Measurements from ENCODE around the gene GATA5. TPM values are rescaled to one million over a fixed set of nuclear protein-coding genes. Genes with fewer than 3 reads are reported as not detected.

GATA5 gene, protein sequence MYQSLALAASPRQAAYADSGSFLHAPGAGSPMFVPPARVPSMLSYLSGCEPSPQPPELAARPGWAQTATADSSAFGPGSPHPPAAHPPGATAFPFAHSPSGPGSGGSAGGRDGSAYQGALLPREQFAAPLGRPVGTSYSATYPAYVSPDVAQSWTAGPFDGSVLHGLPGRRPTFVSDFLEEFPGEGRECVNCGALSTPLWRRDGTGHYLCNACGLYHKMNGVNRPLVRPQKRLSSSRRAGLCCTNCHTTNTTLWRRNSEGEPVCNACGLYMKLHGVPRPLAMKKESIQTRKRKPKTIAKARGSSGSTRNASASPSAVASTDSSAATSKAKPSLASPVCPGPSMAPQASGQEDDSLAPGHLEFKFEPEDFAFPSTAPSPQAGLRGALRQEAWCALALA
- polyA plus RNA-seq, result under 1 TPM; 0.01 to 0.04 TPM

DNA sequence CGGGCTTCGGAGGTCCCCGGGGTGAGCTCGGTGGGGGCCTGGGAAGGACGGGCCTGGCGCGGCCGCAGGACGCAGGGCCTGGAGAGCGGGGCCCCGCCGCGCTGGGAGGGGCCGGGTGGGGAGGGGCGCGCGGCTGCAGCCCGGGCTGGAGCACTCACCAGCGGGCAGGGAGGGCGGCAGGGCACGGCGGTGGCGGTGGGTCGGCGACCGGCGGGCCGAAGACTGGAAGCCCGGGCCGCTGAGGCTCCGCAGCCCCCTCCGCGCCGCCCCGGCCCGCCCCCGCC, at the start of gene GATA5:
Gene GATA5, minus strand, starts transcription at position 224 of the 284 bp plus-strand sequence. CDS start 474 bp downstream, outside the sequence.
- peaks cover 3 to 20% of the 10 kb centered on the region in 2 donors for H3K27me3 ChIP-seq (ENCODE audit: control insufficient read depth in 1 of 2, insufficient read depth in 2 of 2, low read length in 2 of 2)
- peaks cover 0 to 2% of the 10 kb centered on the region in 2 donors for H3K9me3 ChIP-seq (ENCODE audit: control insufficient read depth in 2 of 2, insufficient read depth in 1 of 2, low read depth in 1 of 2, low read length in 1 of 2)
- H3K36me3 ChIP-seq (ENCODE audit: control insufficient read depth in 2 of 2, insufficient read depth in 2 of 2, low read length in 1 of 2), result no peaks in the 10 kb centered on the region
- peak within 1 kb of the TSS; percentile 2 to 3 for H3K4me3 ChIP-seq (ENCODE audit: low read depth in 1 of 2, low read length in 2 of 2)
- no peak within 1 kb of the TSS for H3K27ac ChIP-seq (ENCODE audit: low read depth in 2 of 2, low read length in 1 of 2)
- WGBS, 2 donors, result 1 to 4% methylated on average over 4 to 37 of the region's 37 CpGs
- peaks cover 4 to 15% of the 10 kb centered on the region in 2 donors for H3K4me1 ChIP-seq (ENCODE audit: control insufficient read depth in 2 of 2, insufficient read depth in 2 of 2, low read length in 1 of 2)

DNA sequence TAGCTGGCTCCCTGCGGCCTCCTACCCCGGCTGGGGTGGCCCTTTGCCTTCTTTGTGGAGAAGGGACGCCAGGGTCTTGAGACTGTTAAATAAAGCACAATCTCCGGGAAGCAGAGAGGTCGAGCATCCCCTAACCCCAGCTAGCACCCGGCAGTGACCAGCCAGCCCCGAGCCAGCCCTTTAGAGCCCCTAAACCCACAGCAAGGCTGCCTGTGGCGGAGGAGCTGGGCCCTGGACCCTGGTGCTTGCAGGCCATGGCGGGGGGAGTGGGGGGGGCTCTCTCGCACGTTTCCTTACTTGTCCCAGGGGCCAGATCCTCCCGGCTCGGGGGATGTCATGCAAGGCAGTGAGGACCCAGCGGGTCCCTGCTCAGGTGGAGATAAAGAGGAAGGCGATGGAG, 49.2 kb upstream of the GATA5 start:
- H3K9me3 ChIP-seq (ENCODE audit: control insufficient read depth in 2 of 2, insufficient read depth in 1 of 2, low read depth in 1 of 2, low read length in 1 of 2), result peaks cover 0 to 2% of the 10 kb centered on the region in 2 donors
- 53% methylated on average over 12 to 15 of the region's 15 CpGs for whole genome bisulfite sequencing, 2 donors
- peaks cover 0 to 4% of the 10 kb centered on the region in 2 donors for H3K27me3 ChIP-seq (ENCODE audit: control insufficient read depth in 1 of 2, insufficient read depth in 2 of 2, low read length in 2 of 2)
- peaks cover 0 to 2% of the 10 kb centered on the region in 2 donors for H3K4me1 ChIP-seq (ENCODE audit: control insufficient read depth in 2 of 2, insufficient read depth in 2 of 2, low read length in 1 of 2)
- H3K27ac ChIP-seq (ENCODE audit: low read depth in 2 of 2, low read length in 1 of 2), result no peak overlapping the region
- peaks cover 0 to 3% of the 10 kb centered on the region in 2 donors for H3K36me3 ChIP-seq (ENCODE audit: control insufficient read depth in 2 of 2, insufficient read depth in 2 of 2, low read length in 1 of 2)
- H3K4me3 ChIP-seq (ENCODE audit: low read depth in 1 of 2, low read length in 2 of 2), result no peak overlapping the region

DNA sequence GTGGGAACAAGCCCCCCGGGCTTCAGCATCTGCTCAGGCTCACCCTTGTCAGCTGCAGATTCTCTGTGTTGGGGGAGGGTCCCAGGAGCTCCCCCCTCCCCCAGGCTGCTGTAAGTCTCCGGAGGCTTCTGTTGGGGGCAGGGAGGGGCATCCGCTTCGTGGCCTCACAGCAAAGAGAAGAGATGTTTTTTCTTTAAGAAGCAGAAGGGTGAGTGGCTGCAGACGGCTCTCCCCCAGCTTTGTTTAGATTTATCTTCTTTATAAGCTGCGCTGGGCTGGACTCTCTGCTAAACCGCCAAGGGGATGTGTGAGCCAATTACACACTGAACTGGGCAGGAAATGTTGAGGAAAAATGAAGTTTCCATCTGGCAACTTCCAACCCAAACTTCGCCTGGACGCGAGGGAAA, 48.7 kb upstream of the GATA5 start:
- H3K4me3 ChIP-seq (ENCODE audit: low read depth in 1 of 2, low read length in 2 of 2), result no peak overlapping the region
- peaks cover 0 to 2% of the 10 kb centered on the region in 2 donors for H3K4me1 ChIP-seq (ENCODE audit: control insufficient read depth in 2 of 2, insufficient read depth in 2 of 2, low read length in 1 of 2)
- peaks cover 0 to 2% of the 10 kb centered on the region in 2 donors for H3K9me3 ChIP-seq (ENCODE audit: control insufficient read depth in 2 of 2, insufficient read depth in 1 of 2, low read depth in 1 of 2, low read length in 1 of 2)
- WGBS, 2 donors, result 18 to 19% methylated on average over 10 of the region's 10 CpGs
- H3K27me3 ChIP-seq (ENCODE audit: control insufficient read depth in 1 of 2, insufficient read depth in 2 of 2, low read length in 2 of 2), result peaks cover 0 to 4% of the 10 kb centered on the region in 2 donors
- H3K36me3 ChIP-seq (ENCODE audit: control insufficient read depth in 2 of 2, insufficient read depth in 2 of 2, low read length in 1 of 2), result peaks cover 0 to 3% of the 10 kb centered on the region in 2 donors
- H3K27ac ChIP-seq (ENCODE audit: low read depth in 2 of 2, low read length in 1 of 2), result no peak overlapping the region

DNA sequence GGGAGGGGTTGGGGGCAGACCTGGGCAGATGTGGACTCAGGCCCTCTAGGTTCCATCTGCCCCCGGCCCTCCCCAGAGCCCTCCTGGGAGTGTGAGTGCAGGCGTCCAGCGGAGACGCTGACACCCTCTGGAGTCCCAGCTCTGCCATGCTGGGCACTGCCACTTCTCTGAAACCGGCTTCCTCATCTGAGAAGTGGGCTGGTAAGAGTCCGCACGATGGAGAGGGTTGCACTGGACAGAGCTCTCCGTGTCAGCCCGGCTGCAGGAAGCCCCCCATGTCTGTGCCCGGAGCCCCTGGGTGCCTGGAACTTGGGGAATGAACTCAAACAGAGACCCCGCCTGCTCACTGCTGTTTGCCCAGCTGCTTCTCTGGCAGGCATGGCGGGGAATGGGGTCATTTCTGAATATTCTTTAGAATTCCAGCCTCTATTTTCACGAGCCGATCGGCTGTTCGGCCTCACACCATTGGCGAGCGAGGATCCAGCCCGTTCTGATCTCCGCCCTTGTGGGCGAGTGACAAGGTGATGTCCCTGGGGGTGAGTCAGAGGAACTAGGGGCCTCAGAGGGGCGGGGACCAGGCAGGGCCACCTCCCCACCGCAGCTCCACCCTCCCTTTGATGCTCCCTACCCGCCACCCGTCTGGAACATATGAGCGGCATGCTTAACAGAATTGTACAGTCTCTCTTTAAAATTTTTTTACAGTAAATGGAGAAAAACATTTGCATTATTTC, 47.8 kb upstream of the GATA5 start:
- Histone ChIP-seq H3K4me1 (ENCODE audit: control insufficient read depth in 2 of 2, insufficient read depth in 2 of 2, low read length in 1 of 2) (peaks cover 0 to 2% of the 10 kb centered on the region in 2 donors), H3K27me3 (ENCODE audit: control insufficient read depth in 1 of 2, insufficient read depth in 2 of 2, low read length in 2 of 2) (peaks cover 0 to 4% of the 10 kb centered on the region in 2 donors)

DNA sequence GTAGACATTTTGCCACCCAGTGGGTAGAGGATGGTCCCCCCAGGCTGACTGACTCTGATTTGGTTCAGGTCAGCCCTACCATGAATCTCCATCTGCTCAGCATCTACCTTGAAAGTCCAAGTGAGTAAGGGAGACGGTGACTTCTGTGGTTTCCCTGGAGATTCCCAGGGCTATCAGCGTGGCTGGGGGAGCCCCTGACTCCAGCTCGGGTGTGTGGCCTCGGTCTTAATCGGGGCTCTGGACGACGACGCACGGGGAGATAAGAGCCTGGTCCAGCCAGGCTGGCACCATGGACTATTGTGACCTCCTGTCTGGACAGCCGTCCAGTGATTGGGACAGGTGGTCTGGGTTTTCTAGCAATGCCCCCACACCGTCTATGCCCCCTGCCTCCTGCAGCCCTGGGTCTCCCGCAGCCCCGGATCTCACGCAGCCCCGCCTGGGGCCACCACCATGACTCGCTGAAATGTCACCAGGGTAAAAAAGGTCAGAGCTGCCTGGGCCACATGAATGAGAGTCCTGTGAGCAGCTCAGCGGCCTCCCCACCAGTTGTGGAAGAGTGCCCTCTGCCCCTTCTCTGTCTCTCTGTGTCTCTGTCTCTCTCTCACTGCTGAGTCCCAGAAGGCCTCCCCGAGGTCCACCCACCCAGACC, 47.1 kb upstream of the GATA5 start:
- Histone ChIP-seq H3K27ac (ENCODE audit: low read depth in 2 of 2, low read length in 1 of 2) (no peak overlapping the region), H3K9me3 (ENCODE audit: control insufficient read depth in 2 of 2, insufficient read depth in 1 of 2, low read depth in 1 of 2, low read length in 1 of 2) (peaks cover 0 to 2% of the 10 kb centered on the region in 2 donors), H3K36me3 (ENCODE audit: control insufficient read depth in 2 of 2, insufficient read depth in 2 of 2, low read length in 1 of 2) (peaks cover 0 to 3% of the 10 kb centered on the region in 2 donors), H3K4me1 (ENCODE audit: control insufficient read depth in 2 of 2, insufficient read depth in 2 of 2, low read length in 1 of 2) (peaks cover 0 to 2% of the 10 kb centered on the region in 2 donors), H3K27me3 (ENCODE audit: control insufficient read depth in 1 of 2, insufficient read depth in 2 of 2, low read length in 2 of 2) (peaks cover 0 to 4% of the 10 kb centered on the region in 2 donors), H3K4me3 (ENCODE audit: low read depth in 1 of 2, low read length in 2 of 2) (no peak overlapping the region)
- whole genome bisulfite sequencing, 2 donors, result 56 to 67% methylated on average over 18 of the region's 18 CpGs

More for the DNA sequence above, 47.8 kb upstream of the GATA5 start:
- Histone ChIP-seq H3K36me3 (ENCODE audit: control insufficient read depth in 2 of 2, insufficient read depth in 2 of 2, low read length in 1 of 2) (peaks cover 0 to 3% of the 10 kb centered on the region in 2 donors), H3K4me3 (ENCODE audit: low read depth in 1 of 2, low read length in 2 of 2) (no peak overlapping the region), H3K9me3 (ENCODE audit: control insufficient read depth in 2 of 2, insufficient read depth in 1 of 2, low read depth in 1 of 2, low read length in 1 of 2) (peaks cover 0 to 2% of the 10 kb centered on the region in 2 donors), H3K27ac (ENCODE audit: low read depth in 2 of 2, low read length in 1 of 2) (no peak overlapping the region)
- 46 to 49% methylated on average over 26 of the region's 26 CpGs for WGBS, 2 donors

DNA sequence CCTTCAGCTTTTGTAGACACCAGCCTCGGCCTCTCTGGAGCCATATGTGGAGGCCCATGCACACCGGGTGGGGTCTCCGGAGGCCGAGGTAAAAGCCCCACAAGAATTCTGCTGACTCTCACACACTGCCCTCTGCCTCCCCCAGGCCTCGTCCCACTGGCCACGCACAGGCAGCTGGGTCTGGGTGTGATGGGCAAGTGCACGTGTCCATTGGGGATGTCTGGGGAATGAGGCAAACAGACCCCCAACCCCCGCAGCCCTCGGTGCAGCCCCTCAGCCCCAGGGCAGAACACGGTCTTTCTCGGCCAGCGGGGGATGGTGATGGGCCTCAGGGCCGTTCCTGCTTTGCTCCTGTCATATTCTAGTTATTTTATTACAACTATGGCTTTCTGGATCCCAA, 44.0 kb upstream of the GATA5 start:
- Histone ChIP-seq H3K4me1 (ENCODE audit: control insufficient read depth in 2 of 2, insufficient read depth in 2 of 2, low read length in 1 of 2) (peaks cover 0 to 2% of the 10 kb centered on the region in 2 donors), H3K9me3 (ENCODE audit: control insufficient read depth in 2 of 2, insufficient read depth in 1 of 2, low read depth in 1 of 2, low read length in 1 of 2) (no peaks in the 10 kb centered on the region), H3K36me3 (ENCODE audit: control insufficient read depth in 2 of 2, insufficient read depth in 2 of 2, low read length in 1 of 2) (no peaks in the 10 kb centered on the region), H3K4me3 (ENCODE audit: low read depth in 1 of 2, low read length in 2 of 2) (no peak overlapping the region), H3K27ac (ENCODE audit: low read depth in 2 of 2, low read length in 1 of 2) (no peak overlapping the region), H3K27me3 (ENCODE audit: control insufficient read depth in 1 of 2, insufficient read depth in 2 of 2, low read length in 2 of 2) (peaks cover 0 to 4% of the 10 kb centered on the region in 2 donors)
- 76 to 82% methylated on average over 13 of the region's 13 CpGs for WGBS, 2 donors

DNA sequence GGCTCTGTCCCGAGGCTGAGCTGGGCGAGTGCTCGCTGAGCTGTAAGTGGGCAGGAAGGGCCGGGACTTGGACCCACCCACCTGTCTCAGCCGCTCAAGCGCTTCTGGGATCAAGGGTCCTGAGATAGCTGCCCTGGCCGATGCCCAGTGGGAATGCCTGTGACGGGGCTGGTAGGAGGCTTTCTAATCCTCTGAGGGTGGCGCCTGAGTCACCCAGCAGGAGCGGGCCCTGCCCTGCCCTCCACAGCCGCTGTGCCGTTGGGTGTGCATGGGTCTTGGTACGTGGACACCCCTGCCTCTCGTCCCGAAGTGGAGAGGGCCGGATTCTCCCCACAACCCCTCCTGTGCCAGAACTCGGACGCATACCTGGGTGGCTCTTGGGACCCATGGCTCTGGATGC, 43.1 kb upstream of the GATA5 start:
- no peak overlapping the region for H3K27ac ChIP-seq (ENCODE audit: low read depth in 2 of 2, low read length in 1 of 2)
- no peaks in the 10 kb centered on the region for H3K9me3 ChIP-seq (ENCODE audit: control insufficient read depth in 2 of 2, insufficient read depth in 1 of 2, low read depth in 1 of 2, low read length in 1 of 2)
- H3K4me1 ChIP-seq (ENCODE audit: control insufficient read depth in 2 of 2, insufficient read depth in 2 of 2, low read length in 1 of 2), result peaks cover 0 to 2% of the 10 kb centered on the region in 2 donors
- H3K27me3 ChIP-seq (ENCODE audit: control insufficient read depth in 1 of 2, insufficient read depth in 2 of 2, low read length in 2 of 2), result peaks cover 0 to 4% of the 10 kb centered on the region in 2 donors
- 69 to 71% methylated on average over 18 of the region's 18 CpGs for WGBS, 2 donors
- no peaks in the 10 kb centered on the region for H3K36me3 ChIP-seq (ENCODE audit: control insufficient read depth in 2 of 2, insufficient read depth in 2 of 2, low read length in 1 of 2)
- H3K4me3 ChIP-seq (ENCODE audit: low read depth in 1 of 2, low read length in 2 of 2), result no peak overlapping the region

DNA sequence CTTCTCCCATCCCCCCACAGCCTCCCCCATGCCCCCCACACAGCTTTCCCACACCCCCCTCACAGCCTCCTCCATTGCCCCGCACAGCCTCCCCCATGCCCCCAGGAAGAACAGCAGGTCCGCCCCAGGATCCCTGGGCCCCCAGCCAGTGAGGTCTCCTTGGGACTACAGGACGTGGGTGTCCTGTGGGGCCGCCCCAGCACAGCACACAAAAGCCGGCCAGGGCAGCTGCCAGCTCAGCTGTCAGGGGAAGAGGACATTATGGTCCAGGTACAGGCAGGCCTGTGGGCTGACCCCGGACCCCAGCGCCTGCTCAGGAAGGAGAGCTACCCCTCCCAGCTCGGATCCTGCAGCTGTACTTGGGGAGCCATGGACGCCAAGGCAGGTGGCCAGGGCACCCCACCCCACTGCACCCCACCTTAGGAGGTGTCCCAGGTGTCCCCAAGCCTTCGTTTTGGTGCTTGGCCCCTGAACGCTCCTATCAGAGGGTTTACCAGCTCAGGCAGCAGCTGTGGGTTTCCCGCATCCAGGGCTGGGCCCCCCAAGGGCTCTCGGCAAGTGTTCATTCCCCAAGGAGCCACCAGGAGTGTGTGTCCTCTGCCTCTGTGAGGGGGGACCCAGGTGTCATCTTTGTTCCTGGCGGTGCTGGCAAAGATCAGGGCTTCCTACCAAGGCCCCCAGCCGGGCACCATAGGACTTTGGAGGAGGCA, 42.3 kb upstream of the GATA5 start:
- WGBS, 2 donors, result 68% methylated on average over 15 of the region's 15 CpGs

DNA sequence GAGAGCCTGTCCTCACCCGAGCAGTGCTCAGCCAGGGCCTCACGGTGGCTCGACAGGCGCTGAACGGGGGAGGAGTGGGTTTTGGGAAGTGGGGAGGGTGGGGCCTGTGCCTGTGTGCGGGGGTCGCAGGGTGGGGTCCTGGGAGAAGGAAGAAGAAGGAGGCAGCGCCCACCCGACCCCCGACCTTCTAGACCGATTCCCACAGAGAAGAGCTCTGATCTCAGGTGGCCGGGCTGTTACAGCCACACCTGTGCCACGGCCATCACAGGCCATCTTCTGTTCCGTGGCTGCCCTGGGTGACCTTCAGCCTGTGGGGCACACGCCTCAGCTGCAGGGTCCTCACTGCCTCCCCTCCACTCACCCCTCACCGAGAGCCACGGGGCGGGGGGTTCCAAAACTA, 41.4 kb upstream of the GATA5 start:
- Histone ChIP-seq H3K4me1 (ENCODE audit: control insufficient read depth in 2 of 2, insufficient read depth in 2 of 2, low read length in 1 of 2) (no peaks in the 10 kb centered on the region), H3K36me3 (ENCODE audit: control insufficient read depth in 2 of 2, insufficient read depth in 2 of 2, low read length in 1 of 2) (no peaks in the 10 kb centered on the region), H3K27ac (ENCODE audit: low read depth in 2 of 2, low read length in 1 of 2) (no peak overlapping the region), H3K9me3 (ENCODE audit: control insufficient read depth in 2 of 2, insufficient read depth in 1 of 2, low read depth in 1 of 2, low read length in 1 of 2) (no peaks in the 10 kb centered on the region), H3K4me3 (ENCODE audit: low read depth in 1 of 2, low read length in 2 of 2) (no peak overlapping the region), H3K27me3 (ENCODE audit: control insufficient read depth in 1 of 2, insufficient read depth in 2 of 2, low read length in 2 of 2) (peaks cover 0 to 6% of the 10 kb centered on the region in 2 donors)
- 65 to 68% methylated on average over 11 to 18 of the region's 18 CpGs for whole genome bisulfite sequencing, 2 donors

More for the DNA sequence above, 42.3 kb upstream of the GATA5 start:
- no peaks in the 10 kb centered on the region for H3K9me3 ChIP-seq (ENCODE audit: control insufficient read depth in 2 of 2, insufficient read depth in 1 of 2, low read depth in 1 of 2, low read length in 1 of 2)
- peaks cover 0 to under 1% of the 10 kb centered on the region in 2 donors for H3K27me3 ChIP-seq (ENCODE audit: control insufficient read depth in 1 of 2, insufficient read depth in 2 of 2, low read length in 2 of 2)
- no peaks in the 10 kb centered on the region for H3K4me1 ChIP-seq (ENCODE audit: control insufficient read depth in 2 of 2, insufficient read depth in 2 of 2, low read length in 1 of 2)
- H3K4me3 ChIP-seq (ENCODE audit: low read depth in 1 of 2, low read length in 2 of 2), result no peak overlapping the region
- no peaks in the 10 kb centered on the region for H3K36me3 ChIP-seq (ENCODE audit: control insufficient read depth in 2 of 2, insufficient read depth in 2 of 2, low read length in 1 of 2)
- no peak overlapping the region for H3K27ac ChIP-seq (ENCODE audit: low read depth in 2 of 2, low read length in 1 of 2)

All from esophagus (tissue), 2 donors.